Activated CD4-positive, alpha-beta T cell treated with anti-CD3 and anti-CD28 coated beads, Interleukin-2, amount 50 U/mL, for 1 hour (primary cell): ENCODE data around the gene TRPT1.

Experiments used
- DNase-seq: peaks from one replicate; pipeline ENCODE4 v3.0.0-alpha.2; 2020

The TRPT1 gene

GRCh38 chr11:64206457-64207255 lies 19.3 kb downstream of the TRPT1 start, which contains the start of gene FERMT3:
Gene FERMT3, plus strand, starts transcription at chr11:64206721. Its CDS starts 644 bp downstream, at chr11:64207365.
- peak; percentile 59 for DNase-seq

GRCh38 chr11:64204464-64204989 lies 21.5 kb downstream of the TRPT1 start:
- DNase-seq, result peak; percentile 87

- no peak for DNase-seq
These were observed 21.9 kb downstream of the TRPT1 start for GRCh38 chr11:64204080-64204440.

- no peak for DNase-seq
These were observed 22.4 kb downstream of the TRPT1 start for GRCh38 chr11:64203421-64204079.

- no peak for DNase-seq
These were observed 23.0 kb downstream of the TRPT1 start for GRCh38 chr11:64202992-64203391.

GRCh38 chr11:64201543-64201942 lies 24.4 kb downstream of the TRPT1 start:
- DNase-seq, result no peak

GRCh38 chr11:64198511-64198910 lies 27.5 kb downstream of the TRPT1 start:
- DNase-seq, result no peak

GRCh38 chr11:64196626-64197025 lies 29.4 kb downstream of the TRPT1 start:
- DNase-seq, result no peak

- DNase-seq, result no peak
These were observed 33.6 kb downstream of the TRPT1 start for GRCh38 chr11:64192434-64192833.

- DNase-seq, result peak; percentile 25
These were observed 39.4 kb downstream of the TRPT1 start for GRCh38 chr11:64186492-64187165.

GRCh38 chr11:64185693-64186491 lies 40.1 kb downstream of the TRPT1 start, which contains the start of gene STIP1:
Gene STIP1, plus strand, starts transcription at chr11:64186171. Its CDS starts 91 bp downstream, at chr11:64186262.
- peak; percentile 96 for DNase-seq

GRCh38 chr11:64185175-64185692 lies 40.8 kb downstream of the TRPT1 start:
- DNase-seq, result no peak

GRCh38 chr11:64183890-64184289 lies 42.1 kb downstream of the TRPT1 start:
- DNase-seq, result no peak

- DNase-seq, result peak; percentile 8
These were observed 44.2 kb downstream of the TRPT1 start for GRCh38 chr11:64181506-64182411.

- no peak for DNase-seq
These were observed 45.1 kb downstream of the TRPT1 start for GRCh38 chr11:64180891-64181290.

- no peak for DNase-seq
These were observed 46.9 kb downstream of the TRPT1 start for GRCh38 chr11:64178951-64179639.

- DNase-seq, result no peak
These were observed 47.8 kb downstream of the TRPT1 start for GRCh38 chr11:64178203-64178602.

GRCh38 chr11:64176751-64177150 lies 49.2 kb downstream of the TRPT1 start:
- DNase-seq, result no peak
